Erythroblast (primary cell): Measurements from ENCODE around the gene HEXIM1.

Experiments used
- GATA1 ChIP-seq: IDR thresholded peaks from 2 replicates; pipeline ENCODE4 v1.6.1; 2011; ENCODE audit warnings: low read depth, mild to moderate bottlenecking, control low read depth, low read length, moderate library complexity
- POLR2A ChIP-seq: IDR thresholded peaks from 2 replicates; pipeline ENCODE4 v1.6.1; 2011; ENCODE audit warnings: mild to moderate bottlenecking, low read length

GRCh38 chr17:45104907-45105624 is 43.2 kb upstream of the HEXIM1 start:
- no peak for TF ChIP-seq POLR2A
- no peak for TF ChIP-seq GATA1
